Neural crest cell (in vitro differentiated cells): Measurements from ENCODE around the gene NTM. TPM values are rescaled to one million over a fixed set of nuclear protein-coding genes. Genes with fewer than 3 reads are reported as not detected.
A peak's percentile ranks its signal among the peaks of the same experiment; 100 is the strongest.
"Not testable (repeated sequence)": the region's sequence is repeated elsewhere in the genome, so short reads cannot be mapped to it uniquely, and the experiment has no call there.

Experiments
- DNase-seq: peaks from one replicate; pipeline ENCODE4 v3.0.0; 2021; ENCODE audit warnings: low read depth, mixed read lengths, low spot score
- H3K27ac Mint-ChIP-seq: one replicate; pipeline ENCODE4 v1.8.0; 2021; ENCODE audit warnings: mild to moderate bottlenecking, mixed read lengths; ENCODE audit not compliant: unreplicated experiment
- H3K27me3 Mint-ChIP-seq: 2 replicates; pipeline ENCODE4 v1.8.0; 2021; ENCODE audit warnings: low read depth, mild to moderate bottlenecking, mixed read lengths
- H3K36me3 Mint-ChIP-seq: 2 replicates; pipeline ENCODE4 v1.8.0; 2021; ENCODE audit warnings: low read depth, mild to moderate bottlenecking, mixed read lengths
- H3K4me1 Mint-ChIP-seq: 2 replicates; pipeline ENCODE4 v1.8.0; 2021; ENCODE audit warnings: mixed read lengths
- H3K4me3 Mint-ChIP-seq: one replicate; pipeline ENCODE4 v1.8.0; 2021; ENCODE audit warnings: mild to moderate bottlenecking, mixed read lengths
- H3K9me3 Mint-ChIP-seq: 2 replicates; pipeline ENCODE4 v1.8.0; 2021; ENCODE audit warnings: mixed read lengths
- total RNA-seq: library from RNA; stranded (reverse); gene quantifications from 2 replicates; pipeline ENCODE4 v1.2.1, GENCODE V29; 2021
- TF ChIP-seq, protein P1 (sequence below): fragments of 200-600 bp; sonication (generic); conservative IDR thresholded peaks from 2 replicates; pipeline ENCODE4 v1.5.0; 2021; ENCODE audit warnings: antibody characterized with exemption, mild to moderate bottlenecking

NTM gene
- total RNA-seq, 1 donor from 2014 or later = 11.3 TPM

DNA sequence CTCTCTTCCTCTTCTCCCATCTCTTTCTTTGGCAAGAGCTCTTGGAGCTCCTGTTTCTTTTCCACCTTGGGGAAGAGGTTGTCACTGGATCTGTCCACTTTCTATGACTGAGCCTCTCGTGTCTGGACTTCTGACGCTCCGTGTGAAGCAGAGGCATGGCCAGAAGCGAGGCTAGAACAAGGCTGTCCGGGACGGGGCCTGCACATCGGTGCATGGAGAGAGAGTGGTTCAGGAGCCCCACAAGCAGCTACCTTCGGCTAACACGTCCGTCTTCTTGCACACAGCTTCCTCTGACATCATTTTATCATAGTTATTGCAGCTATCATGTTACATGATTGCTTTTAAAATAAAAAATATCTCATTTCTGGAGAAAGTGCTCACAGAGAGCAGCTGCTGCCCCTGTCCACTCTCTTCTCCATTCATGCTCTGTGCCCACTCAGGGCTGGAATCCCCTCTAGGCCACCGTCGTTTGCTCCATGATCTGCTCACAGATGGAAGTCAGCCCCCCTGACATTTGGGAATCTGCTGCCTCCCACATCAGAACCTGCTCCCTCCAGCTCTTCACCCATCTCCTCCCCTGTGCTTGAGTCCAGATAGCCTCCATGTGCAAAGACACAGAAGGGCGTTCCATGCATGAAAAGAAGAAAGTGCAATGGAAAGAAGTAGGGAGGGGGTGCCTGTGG is 308.4 kb downstream of the NTM start:
- TF ChIP-seq, protein P1, sequence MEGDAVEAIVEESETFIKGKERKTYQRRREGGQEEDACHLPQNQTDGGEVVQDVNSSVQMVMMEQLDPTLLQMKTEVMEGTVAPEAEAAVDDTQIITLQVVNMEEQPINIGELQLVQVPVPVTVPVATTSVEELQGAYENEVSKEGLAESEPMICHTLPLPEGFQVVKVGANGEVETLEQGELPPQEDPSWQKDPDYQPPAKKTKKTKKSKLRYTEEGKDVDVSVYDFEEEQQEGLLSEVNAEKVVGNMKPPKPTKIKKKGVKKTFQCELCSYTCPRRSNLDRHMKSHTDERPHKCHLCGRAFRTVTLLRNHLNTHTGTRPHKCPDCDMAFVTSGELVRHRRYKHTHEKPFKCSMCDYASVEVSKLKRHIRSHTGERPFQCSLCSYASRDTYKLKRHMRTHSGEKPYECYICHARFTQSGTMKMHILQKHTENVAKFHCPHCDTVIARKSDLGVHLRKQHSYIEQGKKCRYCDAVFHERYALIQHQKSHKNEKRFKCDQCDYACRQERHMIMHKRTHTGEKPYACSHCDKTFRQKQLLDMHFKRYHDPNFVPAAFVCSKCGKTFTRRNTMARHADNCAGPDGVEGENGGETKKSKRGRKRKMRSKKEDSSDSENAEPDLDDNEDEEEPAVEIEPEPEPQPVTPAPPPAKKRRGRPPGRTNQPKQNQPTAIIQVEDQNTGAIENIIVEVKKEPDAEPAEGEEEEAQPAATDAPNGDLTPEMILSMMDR = no peak
- peaks cover 7% of the 10 kb centered on the region for H3K4me1 Mint-ChIP-seq
- H3K27me3 Mint-ChIP-seq = peaks cover 2% of the 10 kb centered on the region
- H3K9me3 Mint-ChIP-seq = no peaks in the 10 kb centered on the region
- no peaks in the 10 kb centered on the region for H3K36me3 Mint-ChIP-seq
- DNase-seq = no peak
- H3K4me3 Mint-ChIP-seq = no peak overlapping the region
- H3K27ac Mint-ChIP-seq = no peak overlapping the region

DNA sequence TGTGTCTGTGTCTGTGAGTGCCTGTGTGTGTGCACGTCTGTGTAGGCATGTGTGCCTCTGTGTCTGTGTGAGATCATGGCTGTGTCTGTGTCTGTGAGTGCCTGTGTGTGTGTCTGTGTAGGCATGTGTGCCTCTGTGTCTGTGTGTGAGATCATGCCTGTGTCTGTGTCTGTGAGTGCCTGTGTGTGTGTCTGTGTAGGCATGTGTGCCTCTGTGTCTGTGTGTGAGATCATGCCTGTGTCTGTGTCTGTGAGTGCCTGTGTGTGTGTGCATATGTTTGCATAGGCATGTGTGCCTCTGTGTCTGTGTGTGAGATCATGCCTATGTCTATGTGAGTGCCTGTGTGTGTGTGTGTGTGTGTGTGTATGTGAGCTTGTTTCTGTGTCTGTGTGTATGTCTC is 310.0 kb downstream of the NTM start:
- H3K4me1 Mint-ChIP-seq, H3K27me3 Mint-ChIP-seq, H3K27ac Mint-ChIP-seq, DNase-seq, H3K9me3 Mint-ChIP-seq, H3K4me3 Mint-ChIP-seq, H3K36me3 Mint-ChIP-seq: not testable (repeated sequence)

DNA sequence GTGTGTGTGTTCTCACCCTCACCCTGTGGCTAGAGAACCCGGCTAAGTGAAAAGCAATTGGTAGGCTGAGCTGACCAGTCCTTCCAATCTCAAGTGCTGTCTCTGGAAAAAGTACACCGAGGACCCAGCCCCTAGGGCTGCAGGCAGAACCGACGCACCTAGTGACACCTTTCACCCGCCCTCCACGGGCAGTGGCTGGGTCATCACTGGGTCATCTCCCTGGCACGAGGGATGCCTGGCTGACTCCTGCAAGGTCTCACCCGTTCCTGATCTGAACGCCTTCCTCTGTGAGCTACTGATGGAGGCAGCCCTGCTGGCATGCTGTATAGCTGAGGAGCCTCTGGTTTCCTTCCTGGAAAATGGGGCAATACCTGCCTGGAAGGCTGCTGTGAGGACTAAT is 311.5 kb downstream of the NTM start:
- Mint-ChIP-seq H3K4me3 (no peak overlapping the region), H3K27me3 (no peaks in the 10 kb centered on the region), H3K36me3 (no peaks in the 10 kb centered on the region), H3K9me3 (no peaks in the 10 kb centered on the region), H3K27ac (no peak overlapping the region), H3K4me1 (peaks cover 10% of the 10 kb centered on the region)
- no peak for DNase-seq
- TF ChIP-seq, protein P1 = no peak

DNA sequence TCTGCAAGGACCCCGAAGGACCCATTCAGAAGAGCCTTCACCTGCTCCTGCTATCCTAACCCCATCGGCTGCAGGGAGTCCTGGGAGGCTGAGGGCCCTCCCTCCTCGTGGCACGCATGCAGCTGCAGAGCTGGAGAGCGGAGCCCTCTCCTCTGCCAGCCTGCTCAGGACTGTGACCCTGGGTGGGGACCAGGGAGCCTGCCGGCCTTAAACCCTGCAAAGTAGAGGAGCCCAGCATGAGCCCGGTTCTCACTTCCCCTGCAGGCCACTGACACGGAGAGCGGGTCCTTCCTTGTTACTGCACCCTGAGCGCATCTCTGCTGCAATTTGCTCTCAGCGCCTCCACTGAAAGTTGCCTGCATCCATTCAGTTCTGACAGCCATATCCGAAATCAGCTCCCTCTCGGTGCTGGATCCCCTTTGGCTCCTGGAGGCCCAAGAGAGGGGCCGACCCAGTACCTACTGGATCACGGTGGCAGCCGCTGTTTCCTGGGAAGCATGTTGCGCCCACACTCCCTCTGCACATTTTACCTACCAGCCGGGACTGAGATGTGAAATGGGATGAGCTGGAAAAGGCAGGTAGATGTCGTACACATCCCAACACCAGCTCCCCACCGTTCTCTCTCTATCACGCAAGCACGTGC is 312.1 kb downstream of the NTM start:
- Mint-ChIP-seq H3K4me3 (no peak overlapping the region), H3K4me1 (peaks cover 10% of the 10 kb centered on the region), H3K9me3 (no peaks in the 10 kb centered on the region), H3K36me3 (no peaks in the 10 kb centered on the region), H3K27me3 (no peaks in the 10 kb centered on the region), H3K27ac (no peak overlapping the region)
- no peak for DNase-seq
- TF ChIP-seq, protein P1 = no peak

DNA sequence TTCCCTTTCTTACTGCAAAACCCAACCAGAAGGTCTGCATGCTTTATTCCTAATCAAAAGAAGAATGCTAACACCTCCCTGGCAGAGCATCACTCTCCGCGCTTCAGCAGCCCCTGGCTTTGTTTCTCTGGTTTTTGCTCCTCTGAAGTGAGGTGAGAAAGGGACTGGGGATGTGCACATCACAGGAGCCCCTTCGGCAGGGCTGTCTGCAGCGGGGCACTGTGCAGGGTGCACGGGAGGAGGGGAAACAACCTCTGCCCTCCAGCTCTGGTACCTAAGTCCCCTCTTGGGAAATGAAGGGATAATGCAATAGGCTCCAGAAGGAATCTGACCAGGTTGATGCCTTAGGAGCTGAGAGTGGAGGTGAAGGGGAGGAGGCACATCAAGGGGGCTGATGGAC is 312.7 kb downstream of the NTM start:
- H3K36me3 Mint-ChIP-seq = no peaks in the 10 kb centered on the region
- H3K4me1 Mint-ChIP-seq = peaks cover 13% of the 10 kb centered on the region
- DNase-seq = no peak
- no peak overlapping the region for H3K27ac Mint-ChIP-seq
- TF ChIP-seq, protein P1 = no peak
- H3K27me3 Mint-ChIP-seq = no peaks in the 10 kb centered on the region
- H3K9me3 Mint-ChIP-seq = no peaks in the 10 kb centered on the region
- H3K4me3 Mint-ChIP-seq = no peak overlapping the region

DNA sequence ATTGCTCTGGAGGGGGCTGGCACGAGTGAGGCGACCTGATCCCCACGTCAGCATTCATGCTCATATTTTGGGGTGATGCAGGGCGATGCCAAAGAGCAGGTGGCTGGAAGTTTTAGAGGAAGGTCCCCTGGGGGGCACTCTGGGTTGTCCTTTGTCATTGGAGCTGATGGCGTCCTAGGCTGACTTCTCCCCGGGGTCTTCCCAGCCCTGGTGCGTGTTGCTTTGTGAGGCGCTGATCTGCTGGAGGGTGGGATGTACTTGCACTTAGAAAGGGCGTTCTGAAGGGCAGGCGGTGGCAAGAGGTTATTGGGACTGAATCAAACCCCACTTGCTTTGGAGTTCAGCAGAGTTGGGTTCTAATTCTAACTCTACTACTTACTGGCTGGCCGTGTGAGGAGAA is 313.3 kb downstream of the NTM start:
- TF ChIP-seq, protein P1 = no peak
- DNase-seq = no peak
- H3K27ac Mint-ChIP-seq = peak overlapping the region; percentile 5

More for the DNA sequence above, 313.3 kb downstream of the NTM start:
- Mint-ChIP-seq H3K36me3 (no peaks in the 10 kb centered on the region), H3K4me3 (no peak overlapping the region), H3K4me1 (peaks cover 17% of the 10 kb centered on the region), H3K9me3 (no peaks in the 10 kb centered on the region), H3K27me3 (no peaks in the 10 kb centered on the region)
